ENCODE measurements around the gene RAB26. TPM values are rescaled to one million over a fixed set of nuclear protein-coding genes. Genes with fewer than 3 reads are reported as not detected.
A peak's percentile ranks its signal among the peaks of the same experiment; 100 is the strongest.
"Not testable (repeated sequence)": the region's sequence is repeated elsewhere in the genome, so short reads cannot be mapped to it uniquely, and the experiment has no call there.

RAB26 gene
- polyA plus RNA-seq, 1 experiment, result 0.67 TPM

DNA sequence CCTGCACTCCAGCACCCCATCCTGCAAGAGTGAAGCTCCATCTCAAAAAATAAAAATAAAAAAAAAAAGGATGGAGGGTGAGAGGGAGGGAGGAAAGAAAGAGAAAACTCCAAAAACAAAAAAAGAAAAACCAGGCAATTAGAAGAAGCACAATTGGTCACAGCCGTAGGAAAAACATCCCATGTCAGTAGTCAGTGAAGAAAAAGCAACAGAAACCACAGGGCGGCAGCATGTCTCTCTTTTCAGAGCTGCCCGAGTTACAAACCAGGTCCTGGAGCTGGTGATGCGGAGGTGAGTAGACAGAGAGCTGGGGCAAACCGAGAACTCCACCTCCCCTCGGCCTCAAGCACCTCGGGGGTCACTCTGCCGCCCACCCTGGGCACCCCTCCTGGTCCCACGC lies 27.1 kb upstream of the RAB26 start:
- POLR2A ChIA-PET, result not testable (repeated sequence)

GRCh38 chr16:2121853-2122252 lies 26.6 kb upstream of the RAB26 start:
- ChIA-PET POLR2A (no interaction called here), CTCF (interaction anchor here (0.7 to 2.7 kb wide), 6 partner anchors 19 to 130 kb away, joined by 3 to 14 read pairs (median 4); partner anchors contain the start of genes ECI1 and RAB26)
- no peak for TF ChIP-seq CTCF (IDR thresholded peaks at IDR 0.05; ENCODE audit: insufficient read depth, low read depth, low read length)
- no peaks in the 10 kb centered on the region for H3K27me3 ChIP-seq (ENCODE audit: control insufficient read depth, insufficient read depth, low read length)
- no peak for DNase-seq (ENCODE audit: low read depth)
- H3K4me3 ChIP-seq (ENCODE audit: low read depth, low read length), result no peak overlapping the region
- H3K36me3 ChIP-seq (ENCODE audit: control insufficient read depth, insufficient read depth, low read length), result peaks cover 2% of the 10 kb centered on the region; the same call in 1 of the 2 replicates

More for the DNA sequence above, 27.1 kb upstream of the RAB26 start:
- H3K27me3 ChIP-seq (ENCODE audit: control insufficient read depth, insufficient read depth, low read length); H3K4me3 ChIP-seq (ENCODE audit: low read depth, low read length); H3K36me3 ChIP-seq (ENCODE audit: control insufficient read depth, insufficient read depth, low read length); DNase-seq (ENCODE audit: low read depth): not testable (repeated sequence)
- TF ChIP-seq CTCF (IDR thresholded peaks at IDR 0.05; ENCODE audit: insufficient read depth, low read depth, low read length), result peak; percentile 47
- CTCF ChIA-PET, result interaction anchor here (0.7 to 2.7 kb wide), 7 partner anchors 19 to 130 kb away, joined by 3 to 14 read pairs (median 4); partner anchors contain the start of genes ECI1 and RAB26

DNA sequence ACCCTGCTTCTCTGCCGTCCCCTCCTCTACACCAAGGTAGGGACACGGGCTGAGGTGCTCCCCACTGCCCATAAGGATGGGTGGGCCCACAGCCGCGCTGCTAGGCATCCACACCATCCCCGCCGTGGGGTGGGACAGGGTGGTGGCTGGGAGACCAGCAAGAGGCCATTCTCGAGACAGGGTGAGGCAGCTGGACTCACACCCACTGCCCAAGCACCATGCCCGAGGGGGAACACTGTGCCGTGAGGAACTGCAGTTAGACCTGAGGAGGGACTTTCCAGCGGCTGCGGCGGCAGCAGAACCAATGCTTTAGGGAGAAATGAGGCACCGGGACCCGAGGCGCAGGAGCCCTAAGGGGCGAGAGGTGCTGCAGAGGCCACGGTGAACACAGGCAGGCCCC lies 26.0 kb upstream of the RAB26 start:
- POLR2A ChIA-PET, result no interaction called here
- CTCF ChIA-PET, result interaction anchor here (2.7 kb wide), 1 partner anchor 18 kb away, joined by 14 read pairs; no protein-coding TSS in a partner anchor
- Histone ChIP-seq H3K4me3 (ENCODE audit: low read depth, low read length) (no peak overlapping the region), H3K27me3 (ENCODE audit: control insufficient read depth, insufficient read depth, low read length) (no peaks in the 10 kb centered on the region), H3K36me3 (ENCODE audit: control insufficient read depth, insufficient read depth, low read length) (peaks cover 2% of the 10 kb centered on the region; the same call in 1 of the 2 replicates)
- no peak for TF ChIP-seq CTCF (IDR thresholded peaks at IDR 0.05; ENCODE audit: insufficient read depth, low read depth, low read length)
- DNase-seq (ENCODE audit: low read depth), result no peak

- H3K4me3 ChIP-seq (ENCODE audit: low read depth, low read length); POLR2A ChIA-PET; DNase-seq (ENCODE audit: low read depth); H3K36me3 ChIP-seq (ENCODE audit: control insufficient read depth, insufficient read depth, low read length); H3K27me3 ChIP-seq (ENCODE audit: control insufficient read depth, insufficient read depth, low read length); CTCF ChIA-PET: not testable (repeated sequence)
Measured at GRCh38 chr16:2122934-2123683, 25.3 kb upstream of the RAB26 start.

GRCh38 chr16:2123706-2124376 lies 24.6 kb upstream of the RAB26 start:
- H3K36me3 ChIP-seq (ENCODE audit: control insufficient read depth, insufficient read depth, low read length); DNase-seq (ENCODE audit: low read depth); H3K4me3 ChIP-seq (ENCODE audit: low read depth, low read length); H3K27me3 ChIP-seq (ENCODE audit: control insufficient read depth, insufficient read depth, low read length); POLR2A ChIA-PET: not testable (repeated sequence)
- CTCF ChIA-PET, result interaction anchor here (1.6 kb wide), 1 partner anchor 128 kb away, joined by 3 read pairs; the partner anchor contains the start of gene ECI1

- CTCF ChIA-PET, result interaction anchor here (1.1 to 1.6 kb wide), 2 partner anchors 16 to 127 kb away, joined by 3 to 6 read pairs; partner anchors contain the start of gene ECI1
- H3K36me3 ChIP-seq (ENCODE audit: control insufficient read depth, insufficient read depth, low read length); DNase-seq (ENCODE audit: low read depth); POLR2A ChIA-PET; H3K27me3 ChIP-seq (ENCODE audit: control insufficient read depth, insufficient read depth, low read length): not testable (repeated sequence)
- peak overlapping the region; percentile 24; the same call in 1 of the 2 replicates for H3K4me3 ChIP-seq (ENCODE audit: low read depth, low read length)
Measured at GRCh38 chr16:2124377-2124693, 24.1 kb upstream of the RAB26 start.

DNA sequence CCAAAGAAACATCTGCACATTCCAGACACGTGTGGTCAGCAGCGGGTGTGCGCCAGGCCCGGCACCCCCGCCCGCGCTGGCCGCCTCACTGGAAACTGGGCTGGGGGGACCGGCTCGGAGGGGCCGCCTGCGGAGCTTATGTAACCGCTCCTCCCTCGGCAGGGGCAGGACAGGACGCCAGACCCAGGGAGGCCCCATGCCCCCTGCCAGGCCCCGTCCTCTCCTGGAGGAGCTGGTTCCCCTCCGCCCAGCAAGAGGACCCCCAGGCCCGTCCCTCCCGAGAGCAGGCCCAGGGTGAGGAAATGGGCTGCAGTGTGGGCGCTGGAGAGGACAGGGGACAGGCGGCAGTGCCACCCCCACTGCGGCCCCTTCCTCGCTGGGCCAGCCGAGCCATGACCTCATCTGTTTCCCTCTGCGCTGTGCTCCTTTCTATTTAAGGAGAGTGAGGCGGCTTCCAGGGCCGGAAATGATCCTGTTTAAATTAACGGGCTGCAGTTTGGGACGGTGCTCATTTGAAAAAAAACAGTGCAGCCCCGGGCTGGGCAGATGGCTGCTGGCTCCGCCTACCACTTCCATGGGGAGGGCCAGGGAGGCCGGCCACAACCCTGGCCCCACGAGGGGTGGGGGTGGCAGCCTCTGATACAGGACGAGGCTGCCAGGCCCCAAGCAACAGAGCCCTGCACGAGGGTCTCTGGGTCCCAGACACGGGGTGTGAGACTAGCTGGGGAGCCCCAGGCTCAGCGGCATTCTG lies 23.6 kb upstream of the RAB26 start:
- H3K4me3 ChIP-seq (ENCODE audit: low read depth, low read length), result peak overlapping the region; percentile 24
- DNase-seq (ENCODE audit: low read depth); H3K36me3 ChIP-seq (ENCODE audit: control insufficient read depth, insufficient read depth, low read length); POLR2A ChIA-PET; H3K27me3 ChIP-seq (ENCODE audit: control insufficient read depth, insufficient read depth, low read length): not testable (repeated sequence)
- CTCF ChIA-PET, result interaction anchor here (1.1 to 1.6 kb wide), 2 partner anchors 16 to 127 kb away, joined by 3 to 6 read pairs; partner anchors contain the start of gene ECI1

DNA sequence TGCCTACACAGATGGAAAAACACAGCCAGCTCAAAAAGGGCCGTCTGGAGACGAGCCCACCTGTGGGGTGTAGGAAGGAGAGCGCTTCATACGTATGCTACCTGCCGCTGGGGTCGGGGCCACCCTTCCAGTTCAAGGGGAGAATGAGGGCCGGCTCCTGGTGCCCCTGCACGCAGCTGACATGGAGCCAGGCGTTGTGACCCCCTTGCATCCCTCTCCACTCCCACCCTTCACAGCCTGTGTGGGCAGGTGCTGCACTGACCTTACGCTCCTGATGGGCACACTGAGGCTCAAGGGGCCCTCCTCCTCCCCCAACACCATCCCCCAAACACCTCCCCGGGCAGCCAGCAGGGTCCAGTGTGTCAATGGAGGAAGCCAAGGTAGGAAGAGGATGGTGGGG lies 22.8 kb upstream of the RAB26 start:
- POLR2A ChIA-PET; H3K36me3 ChIP-seq (ENCODE audit: control insufficient read depth, insufficient read depth, low read length); H3K27me3 ChIP-seq (ENCODE audit: control insufficient read depth, insufficient read depth, low read length); DNase-seq (ENCODE audit: low read depth): not testable (repeated sequence)
- CTCF ChIA-PET, result interaction anchor here (1.1 kb wide), 1 partner anchor 15 kb away, joined by 6 read pairs; no protein-coding TSS in a partner anchor
- H3K4me3 ChIP-seq (ENCODE audit: low read depth, low read length), result peak overlapping the region; percentile 6; the same call in 1 of the 2 replicates

DNA sequence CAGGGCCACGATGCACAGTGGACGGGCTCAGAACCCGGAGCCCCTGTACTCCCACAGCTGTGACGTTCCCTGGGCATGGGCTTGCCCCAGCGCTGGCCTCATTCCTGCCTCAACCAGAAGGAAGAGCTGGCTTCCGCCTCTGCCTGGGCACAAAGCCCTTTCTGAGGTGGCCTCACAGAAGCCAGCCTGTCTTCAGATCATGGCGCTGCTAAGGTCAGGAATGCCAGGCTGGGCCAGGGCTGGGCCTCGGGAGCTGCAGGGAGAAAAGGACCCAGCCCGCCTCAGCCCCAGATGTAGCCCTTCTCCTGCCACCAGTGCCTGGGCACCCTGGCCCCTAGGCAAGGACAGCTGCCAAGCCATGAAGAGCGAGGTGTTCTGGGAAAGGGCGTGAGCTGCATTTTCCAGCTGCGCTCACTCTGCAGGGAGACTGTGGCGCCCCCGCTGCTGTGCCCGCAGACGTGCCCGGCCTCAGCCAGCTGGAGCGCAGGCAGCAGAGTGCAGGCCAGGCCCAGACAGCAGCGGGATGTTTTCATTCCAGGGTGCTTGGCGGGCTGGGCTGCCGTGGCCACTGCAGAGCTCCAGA lies 22.2 kb upstream of the RAB26 start:
- DNase-seq (ENCODE audit: low read depth); H3K27me3 ChIP-seq (ENCODE audit: control insufficient read depth, insufficient read depth, low read length); H3K36me3 ChIP-seq (ENCODE audit: control insufficient read depth, insufficient read depth, low read length); H3K4me3 ChIP-seq (ENCODE audit: low read depth, low read length); POLR2A ChIA-PET: not testable (repeated sequence)
- CTCF ChIA-PET, result interaction anchor here (1.0 kb wide), 1 partner anchor 104 kb away, joined by 4 read pairs; no protein-coding TSS in a partner anchor
